MM.1S (cell line): ENCODE measurements around the gene PTPN1.
"Not testable (repeated sequence)": the region's sequence is repeated elsewhere in the genome, so short reads cannot be mapped to it uniquely, and the experiment has no call there.

Experiments used
- DNase-seq: peaks from one replicate; pipeline ENCODE4 v3.0.0-alpha.2; 2015
- H2AFZ ChIP-seq: fragments of 300-600 bp; sonication (generic); 2 replicates; pipeline ENCODE4 v1.6.0; 2016; ENCODE audit warnings: antibody characterized with exemption, low read length
- H3F3A ChIP-seq: fragments of 300-600 bp; sonication (generic); 2 replicates; pipeline ENCODE4 v1.6.1; 2016; ENCODE audit warnings: mild to moderate bottlenecking, antibody characterized with exemption, low read length, moderate library complexity, mixed read lengths; ENCODE audit not compliant: insufficient read depth
- H3K27ac ChIP-seq: fragments of 300-600 bp; sonication (generic); 2 replicates; pipeline ENCODE4 v1.5.1; 2016; ENCODE audit warnings: mild to moderate bottlenecking, low read length
- H3K27me3 ChIP-seq: fragments of 300-600 bp; sonication (generic); replicated peaks from 2 replicates; pipeline ENCODE4 v1.6.0; 2016; ENCODE audit warnings: low read length; ENCODE audit not compliant: insufficient read depth
- H3K36me3 ChIP-seq: fragments of 300-600 bp; sonication (generic); replicated peaks from 2 replicates; pipeline ENCODE4 v1.6.1; 2016; ENCODE audit warnings: mild to moderate bottlenecking, low read length, mixed read lengths; ENCODE audit not compliant: insufficient read depth
- H3K4me1 ChIP-seq: fragments of 300-600 bp; sonication (generic); 2 replicates; pipeline ENCODE4 v1.6.1; 2016; ENCODE audit warnings: low read length, mixed read lengths
- H3K4me2 ChIP-seq: fragments of 300-600 bp; sonication (generic); 2 replicates; pipeline ENCODE4 v1.6.0; 2016; ENCODE audit warnings: low read depth, low read length
- H3K4me3 ChIP-seq: fragments of 300-600 bp; sonication (generic); 2 replicates; pipeline ENCODE4 v1.5.1; 2016; ENCODE audit warnings: low read length, mixed read lengths
- H3K79me2 ChIP-seq: fragments of 300-600 bp; sonication (generic); 2 replicates; pipeline ENCODE4 v1.6.1; 2016; ENCODE audit warnings: mixed run types, low read length, mixed read lengths
- H3K9ac ChIP-seq: fragments of 300-600 bp; sonication (generic); 2 replicates; pipeline ENCODE4 v1.6.1; 2016; ENCODE audit warnings: low read length, mixed read lengths
- H3K9me2 ChIP-seq: fragments of 300-600 bp; sonication (generic); replicated peaks from 2 replicates; pipeline ENCODE4 v1.6.1; 2016; ENCODE audit warnings: mild to moderate bottlenecking, low read length, mixed read lengths; ENCODE audit not compliant: insufficient read depth
- H3K9me3 ChIP-seq: fragments of 300-600 bp; sonication (generic); replicated peaks from 2 replicates; pipeline ENCODE4 v1.6.1; 2016; ENCODE audit warnings: mild to moderate bottlenecking, low read length, mixed read lengths; ENCODE audit not compliant: insufficient read depth
- H4K20me1 ChIP-seq: fragments of 300-600 bp; sonication (generic); 2 replicates; pipeline ENCODE4 v1.6.1; 2016; ENCODE audit warnings: mild to moderate bottlenecking, low read length, moderate library complexity, mixed read lengths; ENCODE audit not compliant: insufficient read depth
- CTCF ChIP-seq: fragments of 300-600 bp; sonication (generic); IDR thresholded peaks from 2 replicates; pipeline ENCODE4 v1.5.1; 2016; ENCODE audit warnings: antibody characterized with exemption, low read length, mixed read lengths
- EZH2 ChIP-seq: fragments of 300-600 bp; sonication (generic); optimal IDR thresholded peaks from 2 replicates; pipeline ENCODE3; 2017; ENCODE audit warnings: low read depth, mild to moderate bottlenecking, antibody characterized with exemption, low read length, mixed read lengths
- EZH2phosphoT487 ChIP-seq: fragments of 300-600 bp; sonication (generic); IDR thresholded peaks from 2 replicates; pipeline ENCODE4 v1.6.1; 2018; ENCODE audit warnings: antibody characterized with exemption, low read length

PTPN1 gene

GRCh38 chr20:50618537-50618936 lies 108.4 kb downstream of the PTPN1 start:
- no peak for DNase-seq
- Histone ChIP-seq H3K4me2 (no peak overlapping the region), H3K4me1 (no peaks in the 10 kb centered on the region), H3K27ac (no peak overlapping the region), H3K27me3 (no peaks in the 10 kb centered on the region), H3F3A (no peaks in the 10 kb centered on the region), H3K4me3 (no peak overlapping the region), H3K9me2 (no peaks in the 10 kb centered on the region), H3K36me3 (no peaks in the 10 kb centered on the region), H3K79me2 (no peaks in the 10 kb centered on the region), H2AFZ (no peak overlapping the region), H3K9me3 (no peaks in the 10 kb centered on the region), H4K20me1 (no peaks in the 10 kb centered on the region), H3K9ac (no peak overlapping the region)
- TF ChIP-seq EZH2 = no peak

GRCh38 chr20:50620459-50620858 lies 110.3 kb downstream of the PTPN1 start:
- H4K20me1 ChIP-seq = not testable (repeated sequence)

GRCh38 chr20:50621068-50621665 lies 111.0 kb downstream of the PTPN1 start:
- Histone ChIP-seq H3K79me2 (no peaks in the 10 kb centered on the region), H3K36me3 (no peaks in the 10 kb centered on the region), H3K9ac (no peak overlapping the region)

More at GRCh38 chr20:50620459-50620858, 110.3 kb downstream of the PTPN1 start:
- not testable (repeated sequence) for H3K9me2 ChIP-seq, H3K4me2 ChIP-seq, H3K9ac ChIP-seq, H3K9me3 ChIP-seq, DNase-seq, H3K27ac ChIP-seq, H3K36me3 ChIP-seq, H3K27me3 ChIP-seq, H3K79me2 ChIP-seq, H3K4me1 ChIP-seq, H3F3A ChIP-seq, H3K4me3 ChIP-seq, H2AFZ ChIP-seq

GRCh38 chr20:50624351-50625016 lies 114.3 kb downstream of the PTPN1 start:
- Histone ChIP-seq H3K79me2 (no peaks in the 10 kb centered on the region), H3K27ac (peak overlapping the region; percentile 25; the same call in 1 of the 2 replicates), H3K4me2 (no peak overlapping the region), H3K4me1 (peaks cover 5% of the 10 kb centered on the region; the same call in 1 of the 2 replicates), H3K9ac (no peak overlapping the region), H3K9me2 (no peaks in the 10 kb centered on the region), H3F3A (no peaks in the 10 kb centered on the region), H2AFZ (peak overlapping the region; percentile 81), H4K20me1 (no peaks in the 10 kb centered on the region), H3K36me3 (no peaks in the 10 kb centered on the region), H3K9me3 (no peaks in the 10 kb centered on the region), H3K27me3 (no peaks in the 10 kb centered on the region), H3K4me3 (no peak overlapping the region)
- no peak for TF ChIP-seq CTCF
- no peak for TF ChIP-seq EZH2
- no peak for TF ChIP-seq EZH2phosphoT487
- DNase-seq = peak; percentile 75

More at GRCh38 chr20:50621068-50621665, 111.0 kb downstream of the PTPN1 start:
- TF ChIP-seq CTCF (no peak), EZH2 (no peak), EZH2phosphoT487 (no peak)
- Histone ChIP-seq H3K27me3 (no peaks in the 10 kb centered on the region), H2AFZ (no peak overlapping the region), H3K9me3 (no peaks in the 10 kb centered on the region), H3K9me2 (no peaks in the 10 kb centered on the region), H4K20me1 (no peaks in the 10 kb centered on the region), H3F3A (no peaks in the 10 kb centered on the region), H3K4me1 (peaks cover 5% of the 10 kb centered on the region; the same call in 1 of the 2 replicates), H3K27ac (no peak overlapping the region), H3K4me2 (no peak overlapping the region), H3K4me3 (no peak overlapping the region)
- no peak for DNase-seq
